GM21447 (cell line): ENCODE results near the gene CDH2.
"Not testable (repeated sequence)": the region's sequence is repeated elsewhere in the genome, so short reads cannot be mapped to it uniquely, and the experiment has no call there.

Source experiments
- ATAC-seq: cut with Tn5 transposase; IDR thresholded peaks from one replicate; pipeline ENCODE4 v1.9.1; 2021; ENCODE audit not compliant: unreplicated experiment

Gene CDH2

GRCh38 chr18:27942706-27943105 lies 234.2 kb downstream of the CDH2 start:
- no peak for ATAC-seq

- no peak for ATAC-seq
Measured at GRCh38 chr18:27931535-27931934, 245.4 kb downstream of the CDH2 start.

- no peak for ATAC-seq
Measured at GRCh38 chr18:27922780-27923179, 254.2 kb downstream of the CDH2 start.

GRCh38 chr18:27921904-27922751 lies 254.8 kb downstream of the CDH2 start:
- no peak for ATAC-seq

GRCh38 chr18:27921392-27921791 lies 255.5 kb downstream of the CDH2 start:
- ATAC-seq: no peak

- no peak for ATAC-seq
Measured at GRCh38 chr18:27920836-27921235, 256.1 kb downstream of the CDH2 start.

GRCh38 chr18:27906189-27906588 lies 270.7 kb downstream of the CDH2 start:
- not testable (repeated sequence) for ATAC-seq

GRCh38 chr18:27903906-27904305 lies 273.0 kb downstream of the CDH2 start:
- ATAC-seq: no peak

- no peak for ATAC-seq
Measured at GRCh38 chr18:27901424-27902226, 275.3 kb downstream of the CDH2 start.
